Endodermal cell (in vitro differentiated cells): Measurements from ENCODE around the gene PCSK9. TPM values are rescaled to one million over a fixed set of nuclear protein-coding genes. Genes with fewer than 3 reads are reported as not detected.
A peak's percentile ranks its signal among the peaks of the same experiment; 100 is the strongest.

ENCODE experiments used
- DNase-seq: peaks from one replicate; pipeline ENCODE4 v3.0.0-alpha.2; 2017
- H3K27ac ChIP-seq: 2 replicates; pipeline ENCODE4 v1.5.1; 2013; ENCODE audit warnings: mild to moderate bottlenecking, low read depth, low read length, moderate library complexity
- H3K27me3 ChIP-seq: 2 replicates; pipeline ENCODE4 v1.6.1; 2013; ENCODE audit warnings: mild to moderate bottlenecking, low read length, moderate library complexity; ENCODE audit not compliant: insufficient read depth, control insufficient read depth, poor library complexity, severe bottlenecking
- H3K36me3 ChIP-seq: 2 replicates; pipeline ENCODE4 v1.7.0; 2013; ENCODE audit warnings: mild to moderate bottlenecking, low read length, moderate library complexity; ENCODE audit not compliant: control insufficient read depth, insufficient read depth
- H3K4me1 ChIP-seq: one replicate; pipeline ENCODE4 v1.7.0; 2013; ENCODE audit warnings: low read length; ENCODE audit not compliant: control insufficient read depth, insufficient read depth
- H3K4me3 ChIP-seq: 2 replicates; pipeline ENCODE4 v1.5.1; 2013; ENCODE audit warnings: mild to moderate bottlenecking, low read length, moderate library complexity
- H3K9ac ChIP-seq: 2 replicates; pipeline ENCODE4 v1.6.1; 2013; ENCODE audit warnings: mild to moderate bottlenecking, low read length, moderate library complexity; ENCODE audit not compliant: poor library complexity, severe bottlenecking; ENCODE audit errors: extremely low read depth
- H3K9me3 ChIP-seq: 2 replicates; pipeline ENCODE4 v1.6.1; 2013; ENCODE audit warnings: mild to moderate bottlenecking, low read length, moderate library complexity; ENCODE audit not compliant: control insufficient read depth
- H3K27ac Mint-ChIP-seq: 2 replicates; pipeline ENCODE4 v1.8.0; 2020; ENCODE audit warnings: mixed read lengths
- H3K27me3 Mint-ChIP-seq: 2 replicates; pipeline ENCODE4 v1.8.0; 2021; ENCODE audit warnings: mild to moderate bottlenecking, mixed read lengths; ENCODE audit not compliant: insufficient read depth
- H3K36me3 Mint-ChIP-seq: 2 replicates; pipeline ENCODE4 v1.8.0; 2020; ENCODE audit warnings: low read depth, mixed read lengths
- H3K4me1 Mint-ChIP-seq: 2 replicates; pipeline ENCODE4 v1.8.0; 2020; ENCODE audit warnings: mixed read lengths
- H3K4me3 Mint-ChIP-seq: 2 replicates; pipeline ENCODE4 v1.8.0; 2020; ENCODE audit warnings: mild to moderate bottlenecking, moderate library complexity, mixed read lengths
- H3K9me3 Mint-ChIP-seq: 2 replicates; pipeline ENCODE4 v1.8.0; 2020; ENCODE audit warnings: mild to moderate bottlenecking, mixed read lengths
- WGBS, 2 experiments: methylation state at CpG; one replicate each; pipeline versions ENCODE4 v1.1.5 to v1.1.7; 2013; ENCODE audit warnings: missing lambda C conversion rate in 2 of 2, mixed read lengths in 1 of 2; ENCODE audit not compliant: insufficient coverage in 1 of 2, insufficient read length in 1 of 2; 5-methylcytosine and 5-hydroxymethylcytosine counted together
- total RNA-seq, 2 donors: library from RNA; stranded (reverse); fragmentation: NEBNext Ultra II Directional in 1 of 2; extraction: Animal tissue kit (Norgen Biotek cat#: 25700) in 1 of 2; gene quantifications; 2 replicates in 1 of 2; 3 replicates in 1 of 2; pipeline ENCODE4 v1.2.1, GENCODE V29; 2021
- TF ChIP-seq, protein P1 (sequence below): fragments of 200-600 bp; sonication (generic); conservative IDR thresholded peaks from 2 replicates; pipeline ENCODE4 v1.5.0; 2021; ENCODE audit warnings: antibody characterized with exemption, mild to moderate bottlenecking

The PCSK9 gene
- total RNA-seq, 2 donors from 2014 or later: 26.1 to 59.9 TPM

DNA sequence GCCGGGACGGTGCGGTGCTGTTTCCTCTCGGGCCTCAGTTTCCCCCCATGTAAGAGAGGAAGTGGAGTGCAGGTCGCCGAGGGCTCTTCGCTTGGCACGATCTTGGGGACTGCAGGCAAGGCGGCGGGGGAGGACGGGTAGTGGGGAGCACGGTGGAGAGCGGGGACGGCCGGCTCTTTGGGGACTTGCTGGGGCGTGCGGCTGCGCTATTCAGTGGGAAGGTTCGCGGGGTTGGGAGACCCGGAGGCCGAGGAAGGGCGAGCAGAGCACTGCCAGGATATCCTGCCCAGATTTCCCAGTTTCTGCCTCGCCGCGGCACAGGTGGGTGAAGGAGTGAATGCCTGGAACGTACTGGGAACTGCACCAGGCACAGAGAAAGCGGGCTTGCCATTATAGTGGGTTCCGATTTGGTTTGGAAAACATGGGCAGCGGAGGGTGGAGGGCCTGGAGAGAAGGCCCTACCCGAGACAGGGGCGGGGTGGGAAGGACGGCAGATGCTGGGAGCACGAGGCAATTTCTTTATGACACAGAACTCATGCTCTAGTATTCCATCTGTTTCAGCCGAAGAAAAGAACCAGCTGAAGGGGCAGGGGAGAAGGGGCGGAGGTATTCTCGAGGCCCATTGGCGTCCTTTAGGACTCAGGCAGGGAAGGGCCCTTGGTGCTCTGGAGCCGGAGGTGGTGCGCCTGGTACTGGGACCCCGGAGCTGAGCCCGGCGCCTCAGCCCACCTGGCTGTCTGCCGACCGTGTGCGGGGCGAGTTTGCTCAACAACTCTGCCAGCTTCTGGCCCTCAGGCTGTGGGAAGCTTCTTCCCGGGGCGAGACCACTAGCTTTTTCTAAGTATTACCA is 960 bp downstream of the PCSK9 start:
- H3K36me3 Mint-ChIP-seq: peaks cover 29% of the 10 kb centered on the region
- peaks cover 49% of the 10 kb centered on the region for H3K27me3 Mint-ChIP-seq
- H3K4me3 Mint-ChIP-seq: peak overlapping the region; percentile 77
- TF ChIP-seq, protein P1, sequence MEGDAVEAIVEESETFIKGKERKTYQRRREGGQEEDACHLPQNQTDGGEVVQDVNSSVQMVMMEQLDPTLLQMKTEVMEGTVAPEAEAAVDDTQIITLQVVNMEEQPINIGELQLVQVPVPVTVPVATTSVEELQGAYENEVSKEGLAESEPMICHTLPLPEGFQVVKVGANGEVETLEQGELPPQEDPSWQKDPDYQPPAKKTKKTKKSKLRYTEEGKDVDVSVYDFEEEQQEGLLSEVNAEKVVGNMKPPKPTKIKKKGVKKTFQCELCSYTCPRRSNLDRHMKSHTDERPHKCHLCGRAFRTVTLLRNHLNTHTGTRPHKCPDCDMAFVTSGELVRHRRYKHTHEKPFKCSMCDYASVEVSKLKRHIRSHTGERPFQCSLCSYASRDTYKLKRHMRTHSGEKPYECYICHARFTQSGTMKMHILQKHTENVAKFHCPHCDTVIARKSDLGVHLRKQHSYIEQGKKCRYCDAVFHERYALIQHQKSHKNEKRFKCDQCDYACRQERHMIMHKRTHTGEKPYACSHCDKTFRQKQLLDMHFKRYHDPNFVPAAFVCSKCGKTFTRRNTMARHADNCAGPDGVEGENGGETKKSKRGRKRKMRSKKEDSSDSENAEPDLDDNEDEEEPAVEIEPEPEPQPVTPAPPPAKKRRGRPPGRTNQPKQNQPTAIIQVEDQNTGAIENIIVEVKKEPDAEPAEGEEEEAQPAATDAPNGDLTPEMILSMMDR: no peak
- DNase-seq: peak; percentile 68
- WGBS, 2 experiments: 60 to 65% methylated on average over 32 to 49 of the region's 49 CpGs
- peak overlapping the region; percentile 72 for H3K4me3 ChIP-seq
- peaks cover 51% of the 10 kb centered on the region for H3K4me1 Mint-ChIP-seq
- H3K27me3 ChIP-seq: peaks cover 40% of the 10 kb centered on the region
- peaks cover 17% of the 10 kb centered on the region for H3K4me1 ChIP-seq
- no peak overlapping the region for H3K27ac Mint-ChIP-seq
- no peak overlapping the region for H3K9ac ChIP-seq
- H3K9me3 ChIP-seq: no peaks in the 10 kb centered on the region
- no peaks in the 10 kb centered on the region for H3K9me3 Mint-ChIP-seq
- no peak overlapping the region for H3K27ac ChIP-seq
- no peaks in the 10 kb centered on the region for H3K36me3 ChIP-seq

DNA sequence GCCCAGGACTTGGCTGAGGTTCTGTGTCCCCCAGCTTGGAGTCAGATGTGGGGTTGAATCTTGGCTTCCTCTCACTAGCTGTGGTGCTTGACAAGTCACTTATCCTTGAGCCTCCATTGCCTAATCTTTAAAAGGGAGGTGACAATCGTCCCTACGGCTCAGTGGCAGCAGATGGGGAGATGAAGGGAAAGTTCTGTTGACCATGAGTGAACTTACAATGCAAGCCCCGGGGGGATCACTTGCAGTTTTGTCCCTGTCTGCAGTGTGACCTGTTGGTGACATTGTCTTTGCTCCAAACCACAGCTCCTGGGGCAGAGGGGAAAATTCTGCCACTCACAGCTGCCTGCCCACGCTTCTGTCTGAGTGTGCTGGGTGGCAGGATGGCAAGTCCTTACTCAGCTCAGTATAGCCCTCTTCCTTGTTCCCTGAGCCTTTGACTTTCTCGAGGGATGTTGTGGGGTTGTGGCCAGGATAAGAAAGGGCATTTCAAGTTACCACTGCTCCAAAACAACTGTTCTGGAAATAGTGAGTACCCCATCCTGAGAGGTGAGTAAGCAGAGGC is 1.7 kb downstream of the PCSK9 start:
- Mint-ChIP-seq H3K4me3 (peak overlapping the region; percentile 77), H3K36me3 (peaks cover 33% of the 10 kb centered on the region), H3K9me3 (no peaks in the 10 kb centered on the region), H3K27ac (no peak overlapping the region), H3K27me3 (peaks cover 49% of the 10 kb centered on the region), H3K4me1 (peaks cover 47% of the 10 kb centered on the region)
- 70 to 88% methylated on average over 3 to 5 of the region's 5 CpGs for WGBS, 2 experiments
- TF ChIP-seq, protein P1: no peak
- peaks cover 40% of the 10 kb centered on the region for H3K27me3 ChIP-seq
- no peak overlapping the region for H3K27ac ChIP-seq
- no peaks in the 10 kb centered on the region for H3K36me3 ChIP-seq
- DNase-seq: peak; percentile 66
- H3K4me1 ChIP-seq: peaks cover 17% of the 10 kb centered on the region
- H3K9me3 ChIP-seq: no peaks in the 10 kb centered on the region
- H3K9ac ChIP-seq: no peak overlapping the region
- H3K4me3 ChIP-seq: peak overlapping the region; percentile 72

DNA sequence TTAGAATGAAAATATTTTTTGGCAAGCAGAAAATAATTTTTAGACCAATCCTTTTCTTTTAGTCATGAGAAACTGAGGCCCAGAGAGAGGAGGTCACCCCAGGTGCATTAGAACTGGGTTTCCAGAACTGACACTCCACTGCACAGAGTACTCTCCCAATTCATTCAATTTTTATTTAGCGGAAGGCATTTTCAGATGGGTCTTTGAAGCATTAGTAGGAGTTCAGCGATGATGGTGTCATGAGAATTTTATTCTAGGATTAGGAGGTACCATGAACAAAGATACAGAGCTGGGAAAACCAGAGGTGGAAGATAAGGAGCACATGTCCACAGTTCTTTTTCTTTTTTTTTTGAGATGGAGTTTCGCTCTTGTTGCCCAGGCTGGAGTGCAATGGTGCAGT is 2.3 kb downstream of the PCSK9 start:
- H3K9ac ChIP-seq: no peak overlapping the region
- H3K27me3 ChIP-seq: peaks cover 40% of the 10 kb centered on the region
- H3K9me3 Mint-ChIP-seq: no peaks in the 10 kb centered on the region
- peaks cover 43% of the 10 kb centered on the region for H3K4me1 Mint-ChIP-seq
- H3K27ac ChIP-seq: no peak overlapping the region
- DNase-seq: no peak
- H3K27ac Mint-ChIP-seq: no peak overlapping the region
- no peaks in the 10 kb centered on the region for H3K36me3 ChIP-seq
- H3K4me3 Mint-ChIP-seq: peak overlapping the region; percentile 77
- no peaks in the 10 kb centered on the region for H3K9me3 ChIP-seq
- peak overlapping the region; percentile 72 for H3K4me3 ChIP-seq
- H3K4me1 ChIP-seq: peaks cover 12% of the 10 kb centered on the region
- WGBS, 2 experiments: 64 to 94% methylated on average over 2 to 3 of the region's 3 CpGs
- H3K36me3 Mint-ChIP-seq: peaks cover 35% of the 10 kb centered on the region
- peaks cover 49% of the 10 kb centered on the region for H3K27me3 Mint-ChIP-seq
- TF ChIP-seq, protein P1: no peak
